CD4-positive, alpha-beta T cell (primary cell): ENCODE measurements around the gene MTUS2. TPM values are rescaled to one million over a fixed set of nuclear protein-coding genes. Genes with fewer than 3 reads are reported as not detected.

Experiments used
- ATAC-seq: fragments of 200-7000 bp; cut with Tn5 transposase; one replicate; pipeline ENCODE4 v1.10.0; 2022; ENCODE audit warnings: mild to moderate bottlenecking; ENCODE audit not compliant: poor library complexity
- CTCF ChIA-PET: fragments of 350-600 bp; sonication (Branson Sonifier 250); formaldehyde crosslinking; loops from one replicate; lab custom pipeline; 2021; ENCODE audit warnings: antibody characterized with exemption, inconsistent platforms; lab: Charles Lee
- POLR2A ChIA-PET: fragments of 350-600 bp; sonication (Branson Sonifier 250); formaldehyde crosslinking; loops from one replicate; lab custom pipeline; 2021; ENCODE audit warnings: antibody characterized with exemption, inconsistent platforms; lab: Charles Lee
- DNase-seq, 14 experiments: peaks; one replicate each; pipeline ENCODE4 v3.0.0-alpha.2; 2013 to 2020; ENCODE audit warnings: mixed read lengths in 2 of 14
- H3K27ac ChIP-seq, 2 donors: one replicate each; pipeline versions ENCODE4 v1.5.1 to v1.7.0; 2013; ENCODE audit warnings: low read length in 2 of 2, low read depth in 1 of 2, mild to moderate bottlenecking in 1 of 2
- H3K27me3 ChIP-seq, 2 experiments: 1 replicate in 1 of 2; 2 replicates in 1 of 2; pipeline versions ENCODE4 v1.6.1 to v1.7.0; 2013; ENCODE audit warnings: low read length in 2 of 2, control low read depth in 1 of 2, mild to moderate bottlenecking in 1 of 2, moderate library complexity in 1 of 2; ENCODE audit not compliant: insufficient read depth in 2 of 2, control insufficient read depth in 1 of 2
- H3K36me3 ChIP-seq: one replicate; pipeline ENCODE4 v1.6.1; 2013; ENCODE audit warnings: low read length, control low read depth; ENCODE audit not compliant: insufficient read depth
- H3K4me1 ChIP-seq: one replicate; pipeline ENCODE4 v1.6.1; 2013; ENCODE audit warnings: low read length, control low read depth; ENCODE audit not compliant: insufficient read depth
- H3K4me3 ChIP-seq: one replicate; pipeline ENCODE4 v1.5.1; 2013; ENCODE audit warnings: mild to moderate bottlenecking, low read length, moderate library complexity
- H3K9me3 ChIP-seq, 2 experiments: 1 replicate in 1 of 2; 2 replicates in 1 of 2; pipeline versions ENCODE4 v1.6.1 to v1.7.0; 2013; ENCODE audit warnings: low read length in 2 of 2, mild to moderate bottlenecking in 2 of 2, control low read depth in 1 of 2, moderate library complexity in 1 of 2; ENCODE audit not compliant: control insufficient read depth in 1 of 2, insufficient read depth in 1 of 2
- H3K27ac Mint-ChIP-seq: one replicate; pipeline ENCODE4 v1.8.0; 2020; ENCODE audit warnings: mixed read lengths
- H3K27me3 Mint-ChIP-seq: one replicate; pipeline ENCODE4 v1.8.0; 2021; ENCODE audit warnings: mixed read lengths
- H3K36me3 Mint-ChIP-seq: one replicate; pipeline ENCODE4 v1.8.0; 2021; ENCODE audit warnings: low read depth, mixed read lengths
- H3K4me1 Mint-ChIP-seq: one replicate; pipeline ENCODE4 v1.8.0; 2021; ENCODE audit warnings: low read depth, mixed read lengths
- H3K4me3 Mint-ChIP-seq: one replicate; pipeline ENCODE4 v1.8.0; 2020; ENCODE audit warnings: mild to moderate bottlenecking, mixed read lengths
- H3K9me3 Mint-ChIP-seq: one replicate; pipeline ENCODE4 v1.8.0; 2020; ENCODE audit warnings: mixed read lengths
- intact Hi-C, 2 experiments: fragments of 100-400 bp; cut with DNase I in 1 of 2; cut with micrococcal nuclease in 1 of 2; formaldehyde crosslinking; loops; one replicate each; pipeline versions ENCODE4 v1.15.1 to v1.9.0; 2023 to 2025; cut with DNase I, micrococcal nuclease
- total RNA-seq, 174 experiments: library from RNA in 2 of 174; stranded (reverse) in 2 of 174; gene quantifications; one replicate each; pipeline ENCODE4 v1.2.3 and lab custom pipeline; 2021 to 2026
- TF ChIP-seq, protein P1 (sequence below): fragments of 200-600 bp; IDR thresholded peaks from one replicate; pipeline ENCODE4 v1.8.0; 2022; ENCODE audit warnings: antibody characterized with exemption, mild to moderate bottlenecking

Gene MTUS2
- total RNA-seq, 2 experiments from 2014 or later, result 0.38 to 0.81 TPM

DNA sequence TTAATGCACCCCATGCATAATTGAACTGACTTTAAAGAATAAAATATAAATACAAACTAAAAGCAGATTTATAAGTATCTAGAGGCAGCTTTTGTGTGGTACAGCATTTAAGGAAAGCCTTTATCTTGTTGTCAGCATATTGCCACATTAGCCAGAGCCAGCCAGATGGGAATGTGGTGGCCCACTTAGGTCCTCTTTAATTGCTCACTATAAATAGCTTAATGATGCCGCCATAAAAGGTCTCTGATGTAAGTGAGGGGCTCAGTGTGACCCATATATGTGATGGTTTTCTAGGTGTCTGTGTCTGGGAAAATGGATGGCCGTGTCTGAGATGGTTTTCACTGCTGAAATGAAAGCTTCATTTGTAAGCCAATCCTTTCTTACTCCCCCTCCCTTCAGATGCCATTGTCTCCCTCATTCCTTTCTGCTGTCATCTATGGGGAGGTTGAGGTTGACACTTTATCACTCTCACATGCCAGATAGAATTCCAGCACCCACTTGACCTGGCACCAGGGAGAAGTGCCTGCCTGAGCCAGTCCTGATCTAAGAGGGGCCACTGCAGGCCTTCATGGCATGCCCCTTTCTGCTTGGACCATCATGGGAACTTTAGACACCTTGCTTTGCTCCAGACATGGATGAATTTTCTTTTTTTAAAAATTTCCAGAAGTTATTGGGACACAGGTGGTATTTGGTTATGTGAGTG, 135.3 kb downstream of the MTUS2 start:
- POLR2A ChIA-PET, result no interaction called here
- Histone ChIP-seq H3K27ac (no peak overlapping the region), H3K9me3 (no peaks in the 10 kb centered on the region), H3K36me3 (no peaks in the 10 kb centered on the region), H3K27me3 (no peaks in the 10 kb centered on the region), H3K4me1 (no peaks in the 10 kb centered on the region), H3K4me3 (no peak overlapping the region)
- TF ChIP-seq, protein P1, sequence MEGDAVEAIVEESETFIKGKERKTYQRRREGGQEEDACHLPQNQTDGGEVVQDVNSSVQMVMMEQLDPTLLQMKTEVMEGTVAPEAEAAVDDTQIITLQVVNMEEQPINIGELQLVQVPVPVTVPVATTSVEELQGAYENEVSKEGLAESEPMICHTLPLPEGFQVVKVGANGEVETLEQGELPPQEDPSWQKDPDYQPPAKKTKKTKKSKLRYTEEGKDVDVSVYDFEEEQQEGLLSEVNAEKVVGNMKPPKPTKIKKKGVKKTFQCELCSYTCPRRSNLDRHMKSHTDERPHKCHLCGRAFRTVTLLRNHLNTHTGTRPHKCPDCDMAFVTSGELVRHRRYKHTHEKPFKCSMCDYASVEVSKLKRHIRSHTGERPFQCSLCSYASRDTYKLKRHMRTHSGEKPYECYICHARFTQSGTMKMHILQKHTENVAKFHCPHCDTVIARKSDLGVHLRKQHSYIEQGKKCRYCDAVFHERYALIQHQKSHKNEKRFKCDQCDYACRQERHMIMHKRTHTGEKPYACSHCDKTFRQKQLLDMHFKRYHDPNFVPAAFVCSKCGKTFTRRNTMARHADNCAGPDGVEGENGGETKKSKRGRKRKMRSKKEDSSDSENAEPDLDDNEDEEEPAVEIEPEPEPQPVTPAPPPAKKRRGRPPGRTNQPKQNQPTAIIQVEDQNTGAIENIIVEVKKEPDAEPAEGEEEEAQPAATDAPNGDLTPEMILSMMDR, result no peak
- H3K27ac Mint-ChIP-seq, result no peak overlapping the region
- no peak for DNase-seq
- CTCF ChIA-PET, result no interaction called here
- peaks cover under 1% of the 10 kb centered on the region for H3K9me3 Mint-ChIP-seq
- H3K4me3 Mint-ChIP-seq, result no peak overlapping the region
- intact Hi-C loops, result no loop called here
- no peaks in the 10 kb centered on the region for H3K4me1 Mint-ChIP-seq
- ATAC-seq, result no peak
- H3K27me3 Mint-ChIP-seq, result no peaks in the 10 kb centered on the region
- no peaks in the 10 kb centered on the region for H3K36me3 Mint-ChIP-seq

DNA sequence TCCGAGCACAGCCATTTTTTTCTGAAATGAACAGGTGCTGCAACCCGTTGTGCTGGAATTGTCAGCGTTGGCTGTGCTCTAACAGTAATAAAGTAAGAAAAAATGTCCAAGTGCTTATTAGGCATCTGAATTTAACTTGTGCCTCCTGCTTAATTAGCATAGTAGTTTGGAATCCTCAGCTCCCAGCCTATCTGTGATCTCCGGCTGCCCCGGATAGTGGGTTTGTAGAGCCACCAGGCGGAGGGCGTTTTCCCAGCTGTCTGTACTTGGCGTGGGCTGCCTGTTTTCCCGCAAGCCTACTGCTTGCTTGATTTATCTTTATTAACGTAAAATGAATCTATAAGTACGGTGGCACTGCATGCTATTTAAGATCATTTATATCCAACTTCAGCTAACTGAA, 137.9 kb downstream of the MTUS2 start:
- ATAC-seq, result no peak
- Histone ChIP-seq H3K27ac (no peak overlapping the region), H3K4me1 (no peaks in the 10 kb centered on the region), H3K27me3 (no peaks in the 10 kb centered on the region), H3K4me3 (no peak overlapping the region), H3K9me3 (no peaks in the 10 kb centered on the region), H3K36me3 (no peaks in the 10 kb centered on the region)
- Mint-ChIP-seq H3K36me3 (no peaks in the 10 kb centered on the region), H3K27me3 (no peaks in the 10 kb centered on the region), H3K27ac (no peak overlapping the region), H3K4me3 (no peak overlapping the region), H3K4me1 (no peaks in the 10 kb centered on the region), H3K9me3 (no peaks in the 10 kb centered on the region)
- CTCF ChIA-PET, result no interaction called here
- DNase-seq, result no peak
- TF ChIP-seq, protein P1, result no peak
- POLR2A ChIA-PET, result no interaction called here
- intact Hi-C loops, result no loop called here

DNA sequence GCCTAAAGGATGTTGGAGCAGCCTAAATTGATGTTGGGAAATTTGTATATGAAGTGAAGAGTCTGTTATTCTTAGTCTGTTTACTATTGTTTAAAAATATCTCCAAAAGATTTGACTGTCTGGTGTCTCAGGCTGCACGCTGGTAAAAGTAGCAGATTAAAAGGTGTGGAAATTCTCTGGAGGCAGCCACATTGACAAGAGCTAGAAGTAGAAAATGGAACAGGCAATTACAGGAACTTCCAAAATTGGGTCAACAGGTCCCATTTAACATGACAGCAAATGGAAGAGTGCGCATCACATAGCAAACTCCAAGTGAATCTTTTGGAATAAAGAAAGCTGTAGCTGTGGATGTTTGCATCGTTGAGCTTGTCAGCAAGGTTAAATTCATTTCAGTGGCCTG, 138.3 kb downstream of the MTUS2 start:
- Mint-ChIP-seq H3K9me3 (no peaks in the 10 kb centered on the region), H3K4me1 (no peaks in the 10 kb centered on the region), H3K27ac (no peak overlapping the region), H3K36me3 (no peaks in the 10 kb centered on the region), H3K27me3 (peaks cover under 1% of the 10 kb centered on the region), H3K4me3 (no peak overlapping the region)
- TF ChIP-seq, protein P1, result no peak
- no peak for DNase-seq
- ATAC-seq, result no peak
- no peaks in the 10 kb centered on the region for H3K36me3 ChIP-seq
- no peak overlapping the region for H3K27ac ChIP-seq
- H3K4me1 ChIP-seq, result no peaks in the 10 kb centered on the region
- CTCF ChIA-PET, result no interaction called here
- H3K4me3 ChIP-seq, result no peak overlapping the region
- no peaks in the 10 kb centered on the region for H3K27me3 ChIP-seq
- H3K9me3 ChIP-seq, result no peaks in the 10 kb centered on the region
- intact Hi-C loops, result no loop called here
- POLR2A ChIA-PET, result no interaction called here
